GM21390 (cell line): ENCODE data around the gene WTIP.

Experiments used
- ATAC-seq: cut with Tn5 transposase; IDR thresholded peaks from one replicate; pipeline ENCODE4 v1.9.1; 2021; ENCODE audit not compliant: unreplicated experiment

WTIP gene

DNA sequence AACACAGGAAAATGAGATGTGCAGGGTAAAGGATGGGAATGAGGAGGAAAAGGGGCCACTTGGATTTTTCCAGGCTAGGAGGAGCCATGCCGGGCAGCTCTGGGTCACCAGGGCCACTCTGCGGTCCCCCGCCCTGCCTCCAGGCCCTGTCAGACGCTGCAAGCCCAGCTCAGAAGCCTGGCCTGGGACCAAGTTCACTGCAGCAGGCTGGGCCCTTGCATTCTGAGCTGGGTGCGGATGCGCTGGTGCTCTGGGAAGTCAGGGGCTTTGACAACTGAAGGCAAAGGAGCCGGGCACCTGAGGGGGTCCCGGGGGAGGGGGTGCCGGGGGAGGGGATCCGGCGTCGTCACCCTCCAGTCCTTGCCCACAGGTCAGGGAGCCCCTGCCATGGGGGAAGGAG is 77.5 kb downstream of the WTIP start:
- ATAC-seq, result no peak

DNA sequence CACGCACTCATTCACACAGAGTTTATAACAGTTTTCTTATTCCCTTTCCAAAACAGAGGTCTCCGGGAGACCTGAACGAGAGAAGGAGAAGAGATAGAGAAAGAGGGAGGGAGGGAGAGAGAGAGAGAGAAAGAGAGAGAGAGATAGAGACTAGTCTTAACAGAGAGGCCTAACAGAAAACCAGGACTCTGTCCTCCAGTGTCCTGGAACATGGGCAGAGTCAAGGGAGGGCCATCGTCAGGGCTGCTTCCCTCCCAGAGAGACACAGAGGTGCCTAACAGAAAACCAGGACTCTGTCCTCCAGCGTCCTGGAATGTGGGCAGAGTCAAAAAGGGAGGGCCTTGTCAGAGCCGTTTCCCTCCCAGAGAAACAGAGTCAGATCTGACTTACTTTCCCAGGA is 78.7 kb downstream of the WTIP start:
- no peak for ATAC-seq
